Astrocyte of the spinal cord (primary cell): ENCODE data around the gene PARD3B.

Source experiments
- DNase-seq: peaks from one replicate; pipeline ENCODE4 v3.0.0; 2011; ENCODE audit warnings: low read depth, low spot score
- H3K4me3 ChIP-seq: 2 replicates; pipeline ENCODE4 v1.5.1; 2011; ENCODE audit warnings: low read depth, mild to moderate bottlenecking, low read length, moderate library complexity
- CTCF ChIP-seq: IDR thresholded peaks from 2 replicates; pipeline ENCODE4 v1.5.1; 2012; ENCODE audit warnings: low read depth, mild to moderate bottlenecking, low read length, inconsistent platforms
- in situ Hi-C: cut with HindIII; loops from 2 replicates; pipeline ENCODE4 v1.10.0; 2017; ENCODE audit warnings: low sequenced_read_pairs

PARD3B gene

GRCh38 chr2:205054789-205055188 is 509.5 kb downstream of the PARD3B start:
- no peak overlapping the region for H3K4me3 ChIP-seq
- DNase-seq = no peak
- no peak for TF ChIP-seq CTCF
- in situ Hi-C loops = no loop called here

GRCh38 chr2:205055251-205055650 is 510.0 kb downstream of the PARD3B start:
- H3K4me3 ChIP-seq = no peak overlapping the region
- in situ Hi-C loops = no loop called here
- TF ChIP-seq CTCF = no peak
- DNase-seq = no peak

GRCh38 chr2:205056151-205056561 is 510.9 kb downstream of the PARD3B start:
- TF ChIP-seq CTCF = no peak
- in situ Hi-C loops = no loop called here
- no peak for DNase-seq
- H3K4me3 ChIP-seq = no peak overlapping the region

DNA sequence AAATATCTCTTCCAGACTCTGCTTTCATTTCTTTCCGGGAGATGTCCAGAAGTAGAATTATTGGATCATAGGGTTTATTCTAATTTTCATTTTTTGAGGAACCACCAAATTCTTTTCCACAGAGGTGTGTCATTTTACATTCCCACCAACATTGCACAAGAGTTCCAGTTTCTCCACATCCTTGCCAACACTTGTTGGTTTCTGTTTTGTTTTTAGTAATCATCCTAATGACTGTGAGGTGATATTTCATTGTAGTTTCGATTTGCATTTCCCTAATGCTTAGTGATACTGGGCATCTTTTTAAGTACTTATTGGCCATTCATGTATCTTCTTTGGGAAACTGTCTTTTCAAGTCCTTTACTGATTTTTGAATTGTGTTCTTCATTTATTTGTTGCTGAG is 513.1 kb downstream of the PARD3B start:
- no peak for DNase-seq
- no peak overlapping the region for H3K4me3 ChIP-seq
- no peak for TF ChIP-seq CTCF
- in situ Hi-C loops = no loop called here

DNA sequence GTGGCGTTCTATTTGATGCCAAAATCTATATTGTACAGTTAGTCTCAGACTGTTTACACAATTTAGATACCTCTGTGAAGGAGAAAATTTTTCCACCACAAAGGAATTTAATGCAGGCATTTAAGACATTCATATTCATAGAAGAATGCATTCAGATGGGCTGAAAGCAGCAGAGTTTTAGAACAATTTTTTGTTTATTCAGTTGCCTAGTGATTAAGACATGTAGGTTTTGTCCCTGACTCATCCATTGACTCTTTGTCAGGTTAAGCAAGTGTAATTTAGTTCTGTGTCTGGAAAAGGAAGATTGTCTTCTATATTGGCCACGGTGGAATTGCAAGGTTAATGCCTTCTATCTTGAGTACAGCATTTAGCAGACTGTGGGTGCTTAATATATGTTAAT is 515.0 kb downstream of the PARD3B start:
- DNase-seq = peak; percentile 70
- no peak overlapping the region for H3K4me3 ChIP-seq
- TF ChIP-seq CTCF = no peak
- in situ Hi-C loops = no loop called here

- no peak for DNase-seq
- no peak for TF ChIP-seq CTCF
- in situ Hi-C loops = no loop called here
- no peak overlapping the region for H3K4me3 ChIP-seq
These were observed 520.8 kb downstream of the PARD3B start for GRCh38 chr2:205066081-205066480.

DNA sequence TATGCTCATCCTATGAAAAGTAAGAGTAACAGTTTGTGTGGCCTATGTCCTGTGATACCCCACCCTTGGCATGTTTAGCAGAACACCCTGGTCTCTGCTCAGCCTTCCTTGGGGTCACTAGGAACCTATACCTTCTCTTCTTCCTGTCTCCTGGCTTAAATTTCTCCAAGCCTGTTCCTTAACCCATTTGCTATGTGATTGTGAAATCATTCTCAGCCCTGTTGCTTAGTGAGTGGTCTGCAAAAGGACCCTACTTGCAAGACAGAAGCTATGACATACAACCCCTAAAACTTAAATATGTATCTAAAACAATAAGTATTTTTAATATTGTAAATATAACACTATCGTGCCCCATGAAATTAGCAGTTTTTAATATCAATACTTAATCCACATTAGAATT is 524.7 kb downstream of the PARD3B start:
- in situ Hi-C loops = no loop called here
- no peak for TF ChIP-seq CTCF
- DNase-seq = no peak
- H3K4me3 ChIP-seq = no peak overlapping the region
